K562 (cell line): ENCODE data around the gene SLC7A8. TPM values are rescaled to one million over a fixed set of nuclear protein-coding genes. Genes with fewer than 3 reads are reported as not detected.

Source experiments
- ATF1 ChIP-seq, 2 experiments: fragments of 450-650 bp in 1 of 2; IDR thresholded peaks; 2 replicates each; pipeline ENCODE4 v1.6.1; 2016; ENCODE audit warnings: missing compliant biosample characterization in 1 of 2, missing genetic modification characterization in 1 of 2
- ATF7 ChIP-seq: fragments of 450-650 bp; IDR thresholded peaks from 2 replicates; pipeline ENCODE4 v1.7.1; 2014; ENCODE audit warnings: mild to moderate bottlenecking, moderate library complexity
- DACH1 ChIP-seq: fragments of 450-650 bp; IDR thresholded peaks from 2 replicates; pipeline ENCODE4 v1.6.1; 2018; ENCODE audit not compliant: partially characterized antibody
- ETS1 ChIP-seq: conservative IDR thresholded peaks from 2 replicates; pipeline ENCODE4 v1.6.1; 2011; ENCODE audit warnings: low read depth, mild to moderate bottlenecking, low read length; ENCODE audit not compliant: control insufficient read depth
- HNRNPK ChIP-seq: fragments of 200-400 bp; formaldehyde crosslinking; IDR thresholded peaks from one replicate; pipeline ENCODE4 v1.6.1; 2018; ENCODE audit warnings: mild to moderate bottlenecking, low read depth, low read length; ENCODE audit not compliant: poor library complexity, severe bottlenecking
- MEF2D ChIP-seq: conservative IDR thresholded peaks from 2 replicates; pipeline ENCODE4 v1.6.1; 2016; ENCODE audit warnings: low read depth, missing genetic modification characterization, missing compliant biosample characterization
- NCOA1 ChIP-seq: fragments of 450-650 bp; IDR thresholded peaks from 2 replicates; pipeline ENCODE4 v1.6.1; 2016; ENCODE audit warnings: low read depth
- NFIC ChIP-seq: fragments of 450-650 bp; IDR thresholded peaks from 2 replicates; pipeline ENCODE4 v1.6.1; 2017; ENCODE audit warnings: mild to moderate bottlenecking, inconsistent platforms
- NR4A1 ChIP-seq, 2 experiments: fragments of 250-450 bp in 1 of 2; fragments of 450-650 bp in 1 of 2; sonication (Bioruptor Pico) in 1 of 2; IDR thresholded peaks; 2 replicates each; pipeline versions ENCODE4 v1.4.0 to v1.6.1; 2016 to 2020; ENCODE audit warnings: mild to moderate bottlenecking in 2 of 2, missing compliant biosample characterization in 1 of 2, missing genetic modification characterization in 1 of 2, moderate library complexity in 1 of 2
- POLR2AphosphoS5 ChIP-seq: IDR thresholded peaks from 2 replicates; pipeline ENCODE4 v1.6.1; 2011; ENCODE audit warnings: mild to moderate bottlenecking, low read depth, low read length, moderate library complexity; ENCODE audit not compliant: control insufficient read depth, insufficient read depth
- PRMT5 ChIP-seq: sonication (generic); formaldehyde crosslinking; IDR thresholded peaks from 2 replicates; pipeline ENCODE4 v1.5.0; 2020; ENCODE audit warnings: missing genetic modification reagents
- REST ChIP-seq, 2 experiments: fragments of 450-650 bp; formaldehyde crosslinking in 1 of 2; IDR thresholded peaks; 2 replicates each; pipeline versions ENCODE4 v1.4.0 to v1.6.1; 2014 to 2020; ENCODE audit warnings: mild to moderate bottlenecking in 2 of 2, borderline replicate concordance in 1 of 2, low read depth in 1 of 2
- SREBF2 ChIP-seq: sonication (generic); formaldehyde crosslinking; IDR thresholded peaks from 2 replicates; pipeline ENCODE4 v1.4.0; 2020; ENCODE audit warnings: mild to moderate bottlenecking, missing genetic modification reagents
- TCF15 ChIP-seq: fragments of 250-450 bp; sonication (Bioruptor Pico); IDR thresholded peaks from 2 replicates; pipeline ENCODE4 v1.8.0; 2022; ENCODE audit warnings: moderate library complexity, mild to moderate bottlenecking, inconsistent platforms
- ZNF263 ChIP-seq: sonication (generic); formaldehyde crosslinking; IDR thresholded peaks from 2 replicates; pipeline ENCODE4 v1.8.0; 2022; ENCODE audit warnings: mild to moderate bottlenecking, missing genetic modification reagents, borderline replicate concordance
- ZNF766 ChIP-seq: fragments of 200-800 bp; sonication (Bioruptor generic); conservative IDR thresholded peaks from 2 replicates; pipeline ENCODE4 v1.6.1; 2016; ENCODE audit warnings: missing genetic modification characterization, missing compliant biosample characterization
- polyA plus RNA-seq, 8 experiments: library from polyadenylated mRNA; depleted of rRNA in 4 of 8; stranded (reverse) in 5 of 8; unstranded in 3 of 8; fragments of >200 nt; fragmentation: Nextera tagmentation in 2 of 8; fragmentation: Illumina TruSeq in 1 of 8; extraction: Ambion mirVana in 2 of 8; extraction: Trizol in 1 of 8; gene quantifications; 2 replicates each; pipeline versions ENCODE4 v1.2.1 to v1.2.3, GENCODE V29; 2011 to 2014; ENCODE audit warnings: inconsistent platforms in 1 of 8, missing spikeins in 1 of 8
- total RNA-seq, 7 experiments: library from RNA; depleted of rRNA in 6 of 7; stranded (reverse); fragments of >200 nt in 6 of 7; fragmentation: Illumina TruSeq in 2 of 7; extraction: Trizol in 2 of 7; gene quantifications; 2 replicates each; pipeline versions ENCODE4 v1.2.1 to v1.2.3, GENCODE V29; 2011 to 2021; ENCODE audit warnings: low replicate concordance in 1 of 7

The SLC7A8 gene
- total and polyA plus RNA-seq, 9 of the 15 experiments (the other 6 are each of a cell fraction or from before 2014, with no cell fraction given), result 2.0 to 33.0 (median 6.0) TPM

GRCh38 chr14:23120541-23121251 is 62.8 kb downstream of the SLC7A8 start (continued):
- peak; percentile 33; the same call in 1 of the 2 replicates for TF ChIP-seq ZNF263 (CRISPR knock-in tag)
- TF ChIP-seq ATF1 (CRISPR knock-in tag; IDR thresholded peaks at IDR 0.05), result no peak
- peak; percentile 50 for TF ChIP-seq ATF1 (tag; IDR thresholded peaks at IDR 0.05)
- peak; percentile 46; the same call in 1 of the 2 replicates for TF ChIP-seq ATF7
- peak; percentile 64; the same call in 1 of the 2 replicates for TF ChIP-seq ETS1
- no peak for TF ChIP-seq PRMT5 (CRISPR knock-in tag)
- TF ChIP-seq TCF15 (CRISPR knock-in tag), result no peak
- TF ChIP-seq ZNF766 (CRISPR knock-in tag), result no peak
- peak; percentile 99 for TF ChIP-seq REST (IDR thresholded peaks at IDR 0.05; ENCODE audit: borderline replicate concordance)
- no peak for TF ChIP-seq REST (CRISPR knock-in tag; IDR thresholded peaks at IDR 0.05; ENCODE audit: low read depth)
- TF ChIP-seq NFIC, result peak; percentile 86
- peak; percentile 8 for TF ChIP-seq DACH1
- no peak for TF ChIP-seq NR4A1 (CRISPR knock-in tag; IDR thresholded peaks at IDR 0.05)
- TF ChIP-seq NR4A1 (tag; IDR thresholded peaks at IDR 0.05), result 0 out of 2 replicates have a peak, but pooled peaks have one; percentile 49
- peak; percentile 92 for TF ChIP-seq POLR2AphosphoS5
- 0 out of 2 replicates have a peak, but pooled peaks have one; percentile 48 for TF ChIP-seq SREBF2 (CRISPR knock-in tag)
- TF ChIP-seq MEF2D (tag), result no peak
- no peak for TF ChIP-seq HNRNPK
- peak; percentile 39; the same call in 1 of the 2 replicates for TF ChIP-seq NCOA1
